Type B pancreatic cell (in vitro differentiated cells): ENCODE data around the gene OTOA. TPM values are rescaled to one million over a fixed set of nuclear protein-coding genes. Genes with fewer than 3 reads are reported as not detected.
"Not testable (repeated sequence)": the region's sequence is repeated elsewhere in the genome, so short reads cannot be mapped to it uniquely, and the experiment has no call there.

Experiments used
- DNase-seq: peaks from one replicate; pipeline ENCODE4 v3.0.0; 2021; ENCODE audit warnings: mixed read lengths; ENCODE audit not compliant: unreplicated experiment; ENCODE audit errors: extremely low spot score
- H3K27ac Mint-ChIP-seq: 2 replicates; pipeline ENCODE4 v1.8.0; 2021; ENCODE audit warnings: mild to moderate bottlenecking, mixed read lengths
- H3K27me3 Mint-ChIP-seq: 2 replicates; pipeline ENCODE4 v1.8.0; 2021; ENCODE audit warnings: mixed read lengths
- H3K36me3 Mint-ChIP-seq: 2 replicates; pipeline ENCODE4 v1.8.0; 2021; ENCODE audit warnings: mixed read lengths
- H3K4me1 Mint-ChIP-seq: one replicate; pipeline ENCODE4 v1.8.0; 2021; ENCODE audit warnings: mixed read lengths; ENCODE audit not compliant: unreplicated experiment
- H3K4me3 Mint-ChIP-seq: 2 replicates; pipeline ENCODE4 v1.8.0; 2021; ENCODE audit warnings: mild to moderate bottlenecking, mixed read lengths
- H3K9me3 Mint-ChIP-seq: 2 replicates; pipeline ENCODE4 v1.8.0; 2021; ENCODE audit warnings: mixed read lengths
- total RNA-seq: library from RNA; stranded (reverse); gene quantifications from 2 replicates; pipeline ENCODE4 v1.2.1, GENCODE V29; 2021; ENCODE audit warnings: low replicate concordance
- TF ChIP-seq, protein P1 (sequence below): fragments of 200-600 bp; sonication (generic); conservative IDR thresholded peaks from 2 replicates; pipeline ENCODE4 v1.5.0; 2021; ENCODE audit warnings: antibody characterized with exemption, mild to moderate bottlenecking

The OTOA gene
- total RNA-seq, 1 donor from 2014 or later = 0.17 TPM

DNA sequence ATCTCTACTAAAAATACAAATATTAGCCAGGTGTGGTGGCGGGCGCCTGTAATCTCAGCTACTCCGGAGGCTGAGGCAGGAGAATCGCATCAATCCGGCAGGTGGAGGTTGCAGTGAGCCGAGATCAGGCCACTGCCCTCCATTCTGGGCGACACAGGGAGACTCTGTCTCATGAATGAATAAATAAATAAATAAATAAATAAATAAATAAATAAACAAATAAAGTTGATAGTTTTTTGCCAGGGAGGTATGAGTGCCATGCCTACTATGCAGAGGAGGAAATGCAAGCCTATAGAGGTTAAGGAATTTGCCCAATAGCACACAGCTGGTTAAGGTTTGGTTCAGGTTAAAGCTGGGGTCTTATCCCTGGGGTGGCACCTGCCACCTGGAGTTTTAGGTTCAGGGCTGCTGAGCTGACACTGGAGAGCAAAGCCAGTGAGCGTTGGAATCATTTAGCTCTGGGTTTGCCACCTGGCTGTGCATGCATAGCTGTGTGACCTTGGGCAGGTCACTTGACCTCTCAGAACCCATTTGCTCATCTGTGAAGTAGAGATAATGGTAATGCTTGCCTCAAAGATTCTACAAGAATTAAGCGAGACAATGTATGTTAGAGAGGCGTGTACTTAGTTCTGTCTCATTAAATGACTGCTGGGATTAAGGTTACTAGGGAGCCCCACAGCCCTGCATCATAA is 1.2 kb downstream of the OTOA start:
- Mint-ChIP-seq H3K27me3 (peaks cover 16% of the 10 kb centered on the region), H3K36me3 (peaks cover 4% of the 10 kb centered on the region), H3K4me1 (peaks cover 12% of the 10 kb centered on the region), H3K9me3 (no peaks in the 10 kb centered on the region), H3K4me3 (no peak overlapping the region), H3K27ac (no peak overlapping the region)
- DNase-seq = no peak
- TF ChIP-seq, protein P1, sequence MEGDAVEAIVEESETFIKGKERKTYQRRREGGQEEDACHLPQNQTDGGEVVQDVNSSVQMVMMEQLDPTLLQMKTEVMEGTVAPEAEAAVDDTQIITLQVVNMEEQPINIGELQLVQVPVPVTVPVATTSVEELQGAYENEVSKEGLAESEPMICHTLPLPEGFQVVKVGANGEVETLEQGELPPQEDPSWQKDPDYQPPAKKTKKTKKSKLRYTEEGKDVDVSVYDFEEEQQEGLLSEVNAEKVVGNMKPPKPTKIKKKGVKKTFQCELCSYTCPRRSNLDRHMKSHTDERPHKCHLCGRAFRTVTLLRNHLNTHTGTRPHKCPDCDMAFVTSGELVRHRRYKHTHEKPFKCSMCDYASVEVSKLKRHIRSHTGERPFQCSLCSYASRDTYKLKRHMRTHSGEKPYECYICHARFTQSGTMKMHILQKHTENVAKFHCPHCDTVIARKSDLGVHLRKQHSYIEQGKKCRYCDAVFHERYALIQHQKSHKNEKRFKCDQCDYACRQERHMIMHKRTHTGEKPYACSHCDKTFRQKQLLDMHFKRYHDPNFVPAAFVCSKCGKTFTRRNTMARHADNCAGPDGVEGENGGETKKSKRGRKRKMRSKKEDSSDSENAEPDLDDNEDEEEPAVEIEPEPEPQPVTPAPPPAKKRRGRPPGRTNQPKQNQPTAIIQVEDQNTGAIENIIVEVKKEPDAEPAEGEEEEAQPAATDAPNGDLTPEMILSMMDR = no peak

DNA sequence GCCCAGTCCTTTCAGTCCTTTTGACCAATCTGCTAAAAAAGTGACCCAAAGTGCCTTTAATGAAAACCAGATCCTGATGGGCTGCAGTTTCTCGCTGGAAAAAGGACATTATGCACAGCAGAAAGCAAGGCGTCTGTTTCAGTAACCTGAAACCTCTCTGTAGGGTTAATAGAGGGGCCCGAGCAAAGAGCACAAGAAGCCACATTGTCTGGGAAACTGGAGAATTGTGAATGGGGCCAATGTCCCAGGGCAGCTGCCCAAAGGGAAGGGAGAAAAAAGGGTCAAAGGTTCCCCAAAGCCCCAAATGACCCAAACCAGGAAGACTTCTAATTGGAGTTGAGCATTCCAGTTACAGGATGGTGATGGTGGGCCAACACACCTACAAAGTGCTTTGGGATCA is 3.0 kb downstream of the OTOA start:
- DNase-seq = no peak
- TF ChIP-seq, protein P1 = no peak

DNA sequence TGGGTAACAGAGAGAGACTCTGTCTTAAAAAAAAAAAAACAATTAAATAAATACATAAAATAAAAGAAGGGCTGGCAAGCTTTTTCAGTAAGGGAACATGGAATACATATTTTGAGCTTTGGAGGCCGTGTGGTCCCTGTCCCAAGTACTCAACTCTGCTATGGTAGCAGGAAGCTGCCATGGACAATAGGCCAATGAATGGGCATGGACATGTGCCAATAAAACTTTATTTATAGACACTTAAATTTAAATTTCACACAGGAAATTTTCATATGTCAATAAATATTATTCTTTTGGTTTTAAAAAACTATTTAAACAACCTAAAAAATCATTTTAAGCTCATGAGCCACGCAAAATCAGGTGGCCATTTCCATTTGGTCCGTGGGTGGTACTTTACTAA is 3.8 kb downstream of the OTOA start:
- Mint-ChIP-seq H3K27ac (no peak overlapping the region), H3K4me3 (no peak overlapping the region), H3K9me3 (no peaks in the 10 kb centered on the region), H3K36me3 (no peaks in the 10 kb centered on the region), H3K27me3 (peaks cover 27% of the 10 kb centered on the region), H3K4me1 (peaks cover 18% of the 10 kb centered on the region)
- DNase-seq = no peak
- TF ChIP-seq, protein P1 = no peak

More for the DNA sequence above, 3.0 kb downstream of the OTOA start:
- H3K36me3 Mint-ChIP-seq = no peaks in the 10 kb centered on the region
- H3K9me3 Mint-ChIP-seq = no peaks in the 10 kb centered on the region
- peaks cover 27% of the 10 kb centered on the region for H3K27me3 Mint-ChIP-seq
- H3K4me1 Mint-ChIP-seq = peaks cover 18% of the 10 kb centered on the region
- H3K4me3 Mint-ChIP-seq = peak overlapping the region; percentile 44
- no peak overlapping the region for H3K27ac Mint-ChIP-seq

DNA sequence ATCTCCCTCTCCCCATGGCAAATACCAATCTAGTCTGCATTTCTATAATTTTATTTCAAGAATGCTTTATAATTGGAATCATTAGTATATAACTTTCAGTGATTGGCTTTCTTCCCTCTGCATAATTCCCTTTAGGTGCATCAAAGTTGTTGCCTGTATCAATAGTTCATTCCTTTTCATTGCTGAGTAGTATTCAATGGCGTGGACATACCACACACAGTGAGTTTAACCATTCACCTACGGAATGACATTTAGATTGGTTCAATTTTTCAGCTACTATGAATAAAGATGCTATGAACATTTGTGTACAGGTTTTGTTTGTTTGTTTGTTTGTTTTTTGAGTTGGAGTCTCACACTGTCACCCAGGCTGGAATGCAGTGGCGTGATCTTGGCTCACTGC is 9.7 kb downstream of the OTOA start:
- Mint-ChIP-seq H3K36me3 (no peaks in the 10 kb centered on the region), H3K27me3 (peaks cover 14% of the 10 kb centered on the region)

DNA sequence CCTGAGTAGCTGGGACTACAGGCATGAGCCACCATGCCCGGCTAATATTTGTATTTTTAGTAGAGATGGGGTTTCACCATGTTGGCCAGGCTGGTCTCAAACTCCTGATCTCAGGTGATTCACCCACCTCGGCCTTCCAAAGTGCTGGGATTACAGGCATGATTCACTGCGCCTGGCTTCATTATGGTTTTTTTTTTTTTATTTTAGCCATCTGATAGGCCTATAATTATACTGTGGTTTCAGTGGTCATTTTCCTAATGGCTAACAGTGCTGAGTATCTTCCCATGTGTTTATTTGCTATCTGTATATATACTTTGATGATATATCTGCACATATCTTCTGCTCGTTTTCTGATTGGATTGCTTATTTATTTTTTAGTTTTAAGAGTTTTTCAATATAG is 10.7 kb downstream of the OTOA start:
- H3K36me3 Mint-ChIP-seq, H3K9me3 Mint-ChIP-seq, H3K27ac Mint-ChIP-seq, H3K4me3 Mint-ChIP-seq, H3K4me1 Mint-ChIP-seq, DNase-seq: not testable (repeated sequence)
- H3K27me3 Mint-ChIP-seq = peaks cover 12% of the 10 kb centered on the region

More for the DNA sequence above, 9.7 kb downstream of the OTOA start:
- H3K4me3 Mint-ChIP-seq = no peak overlapping the region
- H3K4me1 Mint-ChIP-seq = peaks cover 7% of the 10 kb centered on the region
- DNase-seq = no peak
- H3K9me3 Mint-ChIP-seq = no peaks in the 10 kb centered on the region
- no peak overlapping the region for H3K27ac Mint-ChIP-seq
- TF ChIP-seq, protein P1 = no peak

DNA sequence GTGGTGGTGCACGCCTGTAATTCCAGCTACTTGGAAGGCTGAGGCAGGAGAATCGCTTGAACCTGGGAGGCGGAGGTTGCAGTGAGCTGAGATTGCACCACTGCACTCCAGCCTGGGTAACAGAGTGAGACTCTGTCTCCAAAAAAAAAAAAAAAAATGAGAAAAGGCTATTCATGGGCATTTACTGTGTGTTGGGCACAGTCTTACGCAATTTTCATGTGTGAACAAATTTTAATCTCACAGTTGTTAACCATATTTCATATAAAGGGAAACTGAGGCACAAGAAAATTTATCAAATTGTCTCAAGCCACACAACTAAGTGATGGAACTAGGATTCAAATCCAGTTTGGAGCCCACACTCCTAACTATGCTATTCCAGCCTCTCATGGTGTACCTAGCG is 16.9 kb downstream of the OTOA start:
- not testable (repeated sequence) for H3K4me3 Mint-ChIP-seq, H3K27ac Mint-ChIP-seq, H3K27me3 Mint-ChIP-seq, H3K4me1 Mint-ChIP-seq, H3K9me3 Mint-ChIP-seq, H3K36me3 Mint-ChIP-seq, DNase-seq
